Hepatocyte (in vitro differentiated cells): ENCODE results near the gene PPP1CA.

ENCODE experiments used
- CTCF ChIP-seq: fragments of 200-600 bp; sonication (generic); IDR thresholded peaks from 2 replicates; pipeline ENCODE4 v1.5.1; 2016; ENCODE audit warnings: antibody characterized with exemption, mild to moderate bottlenecking; ENCODE audit not compliant: poor library complexity
- EZH2 ChIP-seq: fragments of 200-600 bp; sonication (generic); IDR thresholded peaks from 2 replicates; pipeline ENCODE4 v1.6.1; 2016; ENCODE audit warnings: antibody characterized with exemption, mild to moderate bottlenecking, borderline replicate concordance
- EZH2phosphoT487 ChIP-seq: fragments of 200-600 bp; sonication (generic); IDR thresholded peaks from one replicate; pipeline ENCODE4 v1.6.1; 2018; ENCODE audit warnings: antibody characterized with exemption, mild to moderate bottlenecking, low read depth, moderate library complexity; ENCODE audit not compliant: unreplicated experiment, severe bottlenecking

GRCh38 chr11:67381244-67381972, 20.2 kb downstream of the PPP1CA start:
- TF ChIP-seq EZH2 (no peak), CTCF (no peak), EZH2phosphoT487 (no peak)
